ENCODE measurements around the gene CPLX1.
"Not testable (repeated sequence)": the region's sequence is repeated elsewhere in the genome, so short reads cannot be mapped to it uniquely, and the experiment has no call there.

CPLX1 gene

GRCh38 chr4:791252-791897 is 34.6 kb downstream of the CPLX1 start:
- no peak for DNase-seq

- no peak for DNase-seq
Observed at GRCh38 chr4:790466-790820, 35.5 kb downstream of the CPLX1 start.

DNA sequence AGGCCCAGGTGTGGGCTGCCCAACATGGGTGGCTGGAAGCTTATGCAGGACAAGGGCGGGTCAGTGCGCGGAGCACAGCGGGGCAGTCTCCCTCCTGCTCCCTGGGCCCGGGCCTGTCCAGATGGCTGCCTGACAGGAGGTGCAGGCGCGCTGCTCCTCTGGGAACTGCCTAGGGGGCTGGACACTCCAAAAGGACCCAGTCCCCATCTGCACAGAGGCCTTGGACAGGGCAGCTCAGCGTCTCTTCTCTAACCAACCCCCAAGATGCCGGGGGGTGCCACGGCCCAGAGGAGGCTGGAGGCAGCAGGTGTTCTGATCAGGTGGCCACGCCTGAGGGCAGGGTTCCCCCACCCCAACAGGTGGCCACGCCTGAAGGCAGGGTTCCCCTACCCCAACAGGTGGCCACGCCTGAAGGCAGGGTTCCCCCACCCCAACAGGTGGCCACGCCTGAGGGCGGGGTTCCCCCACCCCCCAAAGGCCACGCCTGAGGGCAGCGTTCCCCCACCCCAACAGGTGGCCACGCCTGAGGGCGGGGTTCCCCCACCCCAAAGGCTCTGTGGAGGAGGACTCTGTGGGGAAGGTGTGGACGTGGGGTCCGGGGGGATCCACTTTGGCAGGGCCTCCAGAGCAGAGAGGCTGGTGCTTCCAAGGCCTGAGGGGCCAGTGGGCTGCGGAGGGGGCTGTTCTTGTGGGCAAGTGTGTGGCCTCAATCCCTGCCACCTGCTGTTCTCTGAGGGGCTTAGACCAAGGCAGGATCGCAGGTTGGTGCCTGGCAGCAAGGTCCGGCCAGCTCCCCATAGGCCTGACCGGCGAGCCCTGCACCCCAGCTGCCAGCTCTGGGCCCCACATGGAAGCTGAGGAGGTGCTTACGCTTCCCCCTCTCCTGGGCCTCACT is 36.1 kb downstream of the CPLX1 start:
- no peak for DNase-seq

- DNase-seq = no peak
Observed at GRCh38 chr4:788636-789297, 37.2 kb downstream of the CPLX1 start.

DNA sequence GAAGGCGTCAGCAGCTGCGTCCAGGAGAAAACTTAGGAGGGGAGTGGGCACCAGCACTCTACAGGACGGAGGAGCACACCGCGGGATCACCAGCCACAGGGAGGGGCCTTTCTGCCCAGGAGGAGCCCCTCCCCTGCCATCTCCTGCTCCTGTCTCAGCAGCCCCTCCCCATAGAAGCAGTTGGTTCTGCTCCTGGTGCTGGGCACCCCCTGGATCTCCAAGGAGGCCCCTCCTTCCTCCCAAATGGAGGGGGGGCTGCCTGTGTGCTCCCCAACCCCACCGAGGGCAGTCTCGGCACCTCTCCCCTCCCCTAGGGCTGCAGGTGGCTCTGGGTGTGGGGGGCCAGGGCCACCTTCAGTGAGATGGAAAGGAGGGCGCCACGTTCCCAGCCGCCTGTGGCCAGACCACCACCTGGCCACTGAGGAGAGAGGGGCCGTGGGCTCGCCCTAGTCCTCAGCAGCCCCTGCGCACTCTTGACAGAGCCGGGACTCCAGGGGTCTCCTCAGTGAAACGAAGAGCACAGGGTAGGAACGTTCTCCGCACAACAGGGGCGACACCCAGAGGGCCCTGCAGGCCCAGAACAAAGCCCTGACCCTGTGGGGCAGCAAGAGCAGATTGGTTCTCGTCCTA is 37.8 kb downstream of the CPLX1 start:
- DNase-seq = no peak

DNA sequence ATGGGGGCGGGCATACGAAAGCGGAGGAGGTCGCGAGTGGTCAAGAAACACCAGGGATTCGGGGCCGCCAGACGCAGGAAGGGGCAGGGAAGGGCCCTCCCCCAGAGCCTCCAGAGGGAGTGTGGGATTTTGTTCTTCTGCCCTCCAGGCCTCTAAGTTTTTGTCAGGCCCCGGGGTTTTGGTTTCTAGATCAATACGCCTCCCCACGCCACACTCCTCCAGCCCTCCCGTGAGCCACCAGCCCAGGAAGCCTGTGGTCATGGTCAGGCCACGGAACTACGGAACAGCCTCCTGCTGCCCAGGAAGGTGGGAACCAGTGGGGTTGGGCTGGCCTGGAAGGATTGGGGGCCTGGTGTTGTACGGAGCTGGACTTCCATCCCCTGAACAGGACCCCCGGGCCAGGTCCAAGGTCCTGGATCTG is 38.4 kb downstream of the CPLX1 start:
- DNase-seq = no peak

DNA sequence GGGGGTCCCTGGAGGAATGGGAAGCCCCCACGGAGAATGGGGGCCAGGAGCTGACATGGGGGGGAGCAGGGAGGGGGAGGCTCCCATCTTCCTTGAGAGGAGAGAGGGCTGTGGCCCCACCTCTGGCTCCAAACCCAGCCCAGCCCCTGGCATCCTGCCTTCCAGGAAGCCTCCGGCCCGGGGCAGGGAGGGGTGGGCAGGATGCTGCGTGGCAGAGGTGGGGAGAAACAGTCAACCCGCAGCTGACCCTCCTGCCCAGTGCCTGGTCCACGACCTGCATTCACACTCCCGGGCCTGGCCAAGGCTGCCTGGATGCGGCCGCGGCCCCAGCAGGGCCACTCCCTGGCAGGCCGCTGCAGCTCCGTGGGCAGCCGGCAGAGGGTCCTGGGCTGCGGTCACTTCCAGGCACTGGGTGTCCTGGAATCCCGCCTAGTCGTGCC is 39.0 kb downstream of the CPLX1 start:
- no peak for DNase-seq

- no peak for DNase-seq
Observed at GRCh38 chr4:786074-786741, 39.7 kb downstream of the CPLX1 start.

DNA sequence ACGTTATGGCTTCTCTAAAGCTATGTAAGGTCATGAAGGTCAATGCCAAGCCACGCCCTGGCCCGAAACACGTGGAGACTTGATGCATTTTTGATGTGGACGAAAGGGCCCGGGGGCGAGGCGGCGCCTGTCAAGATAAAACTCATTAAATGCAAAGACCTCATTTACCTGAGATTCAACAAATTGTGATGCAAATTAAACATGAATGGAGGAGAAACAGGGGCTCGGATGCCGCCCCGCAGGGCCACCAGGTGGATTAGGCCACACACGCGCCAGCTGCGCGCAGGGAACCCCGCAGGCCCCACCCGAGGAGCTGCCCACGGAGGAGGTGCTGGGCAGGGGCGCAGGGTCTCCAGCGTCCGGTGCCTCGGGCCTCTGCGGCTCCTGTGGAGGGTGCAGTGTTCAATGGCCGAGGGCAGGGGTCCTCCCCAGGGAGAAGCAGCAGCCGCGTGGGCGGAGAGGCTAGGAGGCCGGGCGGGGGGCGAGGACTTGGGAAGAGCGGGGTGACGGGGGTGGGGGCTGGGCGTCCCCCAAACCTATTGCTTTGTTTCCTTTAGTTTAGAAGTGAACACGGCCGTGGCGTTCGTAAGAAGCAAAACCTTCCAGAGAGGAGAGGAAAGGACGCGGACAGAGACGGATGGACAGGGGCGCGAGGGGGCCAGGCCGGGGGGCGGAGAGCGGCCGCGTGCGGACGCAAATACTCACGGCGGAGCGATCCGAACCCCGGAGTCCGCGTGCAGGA is 40.4 kb downstream of the CPLX1 start:
- DNase-seq = no peak

DNA sequence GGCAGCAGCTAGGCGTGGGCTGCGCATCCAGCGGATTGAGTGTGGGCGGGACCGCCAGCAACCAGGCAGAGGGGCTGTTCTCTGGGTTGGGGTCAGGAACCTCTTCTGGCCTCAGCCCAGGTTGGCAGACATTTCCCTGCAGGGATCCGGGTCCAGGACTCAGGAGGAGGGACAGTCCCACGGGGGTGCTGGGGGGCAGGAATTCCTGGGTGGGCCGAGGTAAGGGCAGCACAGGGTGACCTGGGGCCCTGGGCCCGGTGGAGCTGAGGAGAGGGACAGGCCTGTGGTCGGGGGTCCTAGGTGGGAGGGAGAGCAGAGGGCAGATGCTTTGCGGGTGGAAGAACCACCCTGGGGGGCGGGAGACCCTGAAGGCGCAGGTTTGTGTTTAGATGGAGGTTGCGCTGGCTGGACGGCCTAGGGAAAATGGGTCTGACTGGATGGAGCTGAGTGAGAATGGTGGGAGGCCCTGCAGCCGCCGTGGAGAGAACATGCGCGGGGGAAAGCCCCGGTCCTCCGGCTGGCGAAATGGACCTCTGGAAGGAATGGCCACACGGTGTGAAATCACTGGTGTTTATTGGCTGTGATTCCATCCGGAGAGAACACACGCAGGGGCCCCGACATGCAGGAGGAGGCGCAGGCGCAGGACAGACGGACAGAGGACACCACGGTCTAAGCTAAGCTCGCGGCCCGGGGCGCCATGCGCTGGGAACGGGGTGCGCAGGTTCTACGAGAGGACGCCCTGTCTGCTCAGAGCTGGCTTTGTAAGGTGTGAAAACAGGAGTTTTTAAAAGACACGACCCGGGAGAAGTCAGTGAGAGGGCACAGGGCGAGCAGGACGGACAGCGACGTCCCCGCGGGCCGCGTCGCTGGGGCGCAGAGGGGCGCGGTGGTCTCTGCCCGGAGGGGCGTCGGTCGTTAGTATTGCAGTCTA is 41.3 kb downstream of the CPLX1 start:
- no peak for DNase-seq

GRCh38 chr4:781493-782216 is 44.3 kb downstream of the CPLX1 start:
- peak; percentile 99 for DNase-seq

DNA sequence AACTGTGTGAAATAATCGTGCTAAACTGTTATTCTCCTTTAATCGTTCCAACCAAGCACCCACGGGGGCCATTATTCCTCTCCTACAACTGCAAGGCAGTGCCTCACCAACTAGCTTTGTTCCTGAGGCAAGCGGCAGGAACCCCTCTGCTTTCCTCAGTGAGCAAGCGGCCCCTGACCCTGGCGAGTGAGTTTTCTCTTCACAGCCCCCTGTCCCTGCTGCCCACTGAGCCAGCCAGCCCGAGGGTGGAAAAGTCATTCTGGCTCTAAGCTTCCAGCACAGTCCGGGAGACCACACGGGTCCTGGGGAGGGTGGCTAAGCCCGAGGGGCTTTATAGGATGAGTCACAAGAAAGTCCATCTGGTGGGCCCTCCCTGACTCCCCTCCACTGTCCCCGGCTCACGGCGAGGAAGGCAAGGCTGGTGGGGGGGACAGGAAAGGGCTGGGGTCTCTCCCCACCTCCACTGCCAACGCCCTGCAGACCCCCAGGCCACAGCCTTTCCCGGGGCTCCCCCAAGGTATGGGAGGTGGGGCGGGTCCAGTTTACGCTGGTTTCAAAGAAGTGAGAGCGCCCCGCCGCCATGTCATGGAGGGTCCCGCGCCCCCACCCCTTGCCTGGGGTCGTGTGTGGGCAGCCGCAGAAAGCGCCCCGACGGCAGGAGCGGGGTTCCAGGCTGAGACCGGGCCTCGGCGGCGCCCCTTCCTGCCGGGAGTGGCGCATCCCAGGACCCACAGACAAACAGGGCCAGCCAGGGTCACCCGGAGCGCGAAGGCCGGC is 45.0 kb downstream of the CPLX1 start:
- no peak for DNase-seq

DNA sequence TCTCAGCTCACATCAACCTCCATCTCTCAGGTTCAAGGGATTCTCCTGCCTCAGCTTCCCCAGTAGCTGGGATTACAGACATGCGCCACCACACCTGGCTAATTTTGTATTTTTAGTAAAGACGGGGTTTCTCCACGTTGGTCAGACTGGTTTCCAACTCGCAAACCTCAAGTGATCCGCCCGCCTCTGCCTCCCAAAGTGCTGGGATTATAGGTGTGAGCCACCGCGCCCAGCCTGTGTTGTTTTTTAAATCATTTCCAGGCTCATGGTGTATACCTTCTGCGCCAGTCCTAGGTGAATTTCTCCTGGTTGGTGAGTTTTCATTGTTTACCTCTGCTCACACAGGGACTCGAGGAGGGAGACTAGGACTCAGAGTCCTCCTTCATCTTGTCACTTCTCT is 45.7 kb downstream of the CPLX1 start:
- DNase-seq = not testable (repeated sequence)

DNA sequence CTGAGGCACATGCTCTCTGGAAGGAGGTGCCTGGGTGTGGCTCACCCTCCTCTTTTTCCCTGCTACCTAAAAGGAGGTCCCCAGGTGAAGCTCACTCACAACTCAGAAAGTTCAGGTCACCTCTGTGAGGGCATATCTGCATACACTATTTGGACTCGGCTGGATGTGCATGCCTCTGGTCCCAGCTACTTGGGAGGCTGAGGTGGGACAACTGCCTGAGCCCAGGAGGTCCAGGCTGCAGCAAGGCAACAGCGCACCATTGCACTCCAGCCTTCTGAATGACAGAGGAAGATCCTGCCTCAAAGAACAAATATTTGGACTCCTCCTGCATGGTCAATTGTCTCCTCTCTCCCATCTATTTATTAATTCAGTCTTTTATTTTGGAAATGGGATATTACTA is 46.4 kb downstream of the CPLX1 start:
- DNase-seq = no peak

DNA sequence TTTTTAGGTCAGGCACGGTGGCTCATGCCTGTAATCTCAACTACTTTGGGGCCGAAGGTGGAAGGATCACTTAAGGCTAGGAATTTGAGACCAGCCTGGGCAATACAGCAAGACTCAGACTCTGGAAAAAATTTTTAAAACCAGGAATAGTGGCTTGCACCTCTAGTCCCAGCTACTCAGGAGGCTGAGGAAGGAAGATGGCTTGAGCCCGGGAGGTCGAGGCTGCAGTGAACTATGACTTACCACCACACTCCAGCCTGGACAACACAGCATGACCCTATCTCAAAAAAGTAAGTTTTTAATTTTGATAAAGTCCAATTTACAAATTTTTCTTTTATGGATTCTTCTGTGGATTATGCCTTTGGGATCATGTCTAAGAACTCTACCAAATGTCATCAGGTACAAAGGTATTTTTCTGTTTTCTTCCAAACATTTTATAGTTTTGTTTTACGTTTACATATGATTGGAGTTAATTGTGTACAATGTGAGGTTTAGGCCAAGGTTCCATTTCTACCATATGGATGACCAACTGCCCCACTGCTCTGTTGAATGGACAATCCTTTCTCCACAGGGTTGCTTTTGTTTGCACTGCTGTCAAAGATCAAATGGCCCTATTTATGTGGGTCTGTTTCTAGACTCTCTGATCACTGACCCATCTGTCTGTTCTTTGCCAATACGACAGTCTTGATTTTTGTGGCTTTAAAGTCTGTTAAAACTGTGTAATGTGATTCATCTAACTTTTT is 48.2 kb downstream of the CPLX1 start:
- no peak for DNase-seq

GRCh38 chr4:776743-777441 is 49.0 kb downstream of the CPLX1 start:
- DNase-seq = no peak

DNA sequence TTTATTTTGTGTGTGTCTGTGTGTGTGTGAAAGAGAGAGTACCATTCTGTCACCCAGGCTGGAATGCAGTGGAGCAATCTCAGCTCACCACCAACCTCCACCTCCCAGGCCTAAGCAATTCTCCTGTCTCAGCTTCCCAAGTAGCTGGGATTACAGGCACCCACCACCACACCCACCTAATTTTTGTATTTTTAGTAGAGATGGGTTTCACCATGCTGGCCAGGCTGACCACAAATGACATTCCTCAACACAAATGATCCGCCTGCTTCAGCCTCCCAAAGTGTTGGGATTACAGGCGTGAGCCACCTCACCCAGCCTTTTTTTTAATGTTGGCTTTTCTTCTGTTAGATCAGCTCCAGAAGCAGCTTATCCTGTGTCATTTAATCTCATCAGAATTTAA is 50.4 kb downstream of the CPLX1 start:
- not testable (repeated sequence) for DNase-seq

Measured in NCI-H187 (cell line).